Measurements from ENCODE around the gene FAM110A. TPM values are rescaled to one million over a fixed set of nuclear protein-coding genes. Genes with fewer than 3 reads are reported as not detected.
A peak's percentile ranks its signal among the peaks of the same experiment; 100 is the strongest.
"Not testable (repeated sequence)": the region's sequence is repeated elsewhere in the genome, so short reads cannot be mapped to it uniquely, and the experiment has no call there.

The FAM110A gene
- total RNA-seq, 4 donors from 2014 or later = 2.9 to 5.2 (median 3.1) TPM

- DNase-seq (ENCODE audit: low spot score) = no peak
- ATAC-seq (ENCODE audit: low FRiP score) = no peak
- TF ChIP-seq CTCF (IDR thresholded peaks at IDR 0.05) = no peak
Observed at GRCh38 chr20:843912-844311, 10.4 kb downstream of the FAM110A start.

- ATAC-seq (ENCODE audit: low FRiP score) (peak; percentile 91), DNase-seq (ENCODE audit: low spot score) (peak; percentile 87)
- TF ChIP-seq CTCF (IDR thresholded peaks at IDR 0.05) = no peak
Observed at GRCh38 chr20:844473-845225, 11.1 kb downstream of the FAM110A start.

GRCh38 chr20:845226-845868 is 11.8 kb downstream of the FAM110A start:
- ATAC-seq (ENCODE audit: low FRiP score) (no peak), DNase-seq (ENCODE audit: low spot score) (no peak)
- no peak for TF ChIP-seq CTCF (IDR thresholded peaks at IDR 0.05)

- no peak for TF ChIP-seq CTCF (IDR thresholded peaks at IDR 0.05)
- ATAC-seq (ENCODE audit: low FRiP score) (no peak), DNase-seq (ENCODE audit: low spot score) (no peak)
Observed at GRCh38 chr20:845941-846893, 12.7 kb downstream of the FAM110A start.

GRCh38 chr20:846894-847278 is 13.4 kb downstream of the FAM110A start:
- DNase-seq (ENCODE audit: low spot score) = no peak
- TF ChIP-seq CTCF (IDR thresholded peaks at IDR 0.05) = no peak
- no peak for ATAC-seq (ENCODE audit: low FRiP score)

GRCh38 chr20:848193-848592 is 14.7 kb downstream of the FAM110A start:
- no peak for TF ChIP-seq CTCF (IDR thresholded peaks at IDR 0.05)
- ATAC-seq (ENCODE audit: low FRiP score) = no peak
- DNase-seq (ENCODE audit: low spot score) = no peak

GRCh38 chr20:848731-849130 is 15.2 kb downstream of the FAM110A start:
- not testable (repeated sequence) for ATAC-seq (ENCODE audit: low FRiP score); DNase-seq (ENCODE audit: low spot score)
